Body of pancreas (tissue), 4 donors: Measurements from ENCODE around the gene SORCS2. TPM values are rescaled to one million over a fixed set of nuclear protein-coding genes. Genes with fewer than 3 reads are reported as not detected.

ENCODE experiments used
- ATAC-seq: fragments of 150-250 bp; one replicate; pipeline ENCODE4 v1.9.1; 2016
- DNase-seq, 4 donors: peaks; one replicate each; pipeline ENCODE4 v3.0.0-alpha.2; 2019
- H3K27ac ChIP-seq, 4 donors: fragments of 200-600 bp; sonication (generic); 1 replicate in 3 of 4; 2 replicates in 1 of 4; pipeline versions ENCODE4 v1.5.1 to v1.6.1; 2016 to 2019; ENCODE audit warnings: mild to moderate bottlenecking in 1 of 4, mixed read lengths in 1 of 4, moderate library complexity in 1 of 4
- H3K27me3 ChIP-seq, 2 donors: fragments of 200-600 bp; sonication (generic); one replicate each; pipeline ENCODE4 v1.6.0; 2016; ENCODE audit warnings: mild to moderate bottlenecking in 1 of 2
- H3K36me3 ChIP-seq, 2 donors: fragments of 200-600 bp; sonication (generic); replicated peaks in 1 of 2; 2 replicates each; pipeline ENCODE4 v1.5.1; 2016; ENCODE audit warnings: low read depth in 2 of 2; ENCODE audit not compliant: insufficient read depth in 1 of 2
- H3K4me1 ChIP-seq: fragments of 200-600 bp; sonication (generic); one replicate; pipeline ENCODE4 v1.6.0; 2016
- H3K4me3 ChIP-seq, 2 donors: fragments of 200-600 bp; sonication (generic); 1 replicate in 1 of 2; 2 replicates in 1 of 2; pipeline ENCODE4 v1.5.1; 2016 to 2019
- H3K9me3 ChIP-seq, 3 donors: fragments of 200-600 bp; sonication (generic); 1 replicate in 2 of 3; 2 replicates in 1 of 3; pipeline ENCODE4 v1.5.1; 2016
- POLR2A ChIP-seq, 3 donors: fragments of 450-650 bp; IDR thresholded peaks; one replicate each; pipeline ENCODE4 v1.6.1; 2016; ENCODE audit warnings: antibody characterized with exemption in 3 of 3, mild to moderate bottlenecking in 2 of 3
- WGBS, 2 donors: methylation state at CpG; one replicate each; pipeline ENCODE4 v1.1.5; 2017; 5-methylcytosine and 5-hydroxymethylcytosine counted together
- intact Hi-C: fragments of 100-400 bp; cut with DNase I; formaldehyde crosslinking; loops from one replicate; pipeline ENCODE4 v1.15.1; 2023
- total RNA-seq, 2 donors: library from RNA; depleted of rRNA; stranded (reverse); fragments of >200 nt; gene quantifications; one replicate each; pipeline ENCODE4 v1.1.0, GENCODE V29; 2016
- TF ChIP-seq, protein P1 (sequence below), 7 experiments: fragments of 450-650 bp in 4 of 7; fragments of 200-600 bp in 3 of 7; sonication (generic) in 3 of 7; IDR thresholded peaks; one replicate each; pipeline ENCODE4 v1.5.1; 2016 to 2019; ENCODE audit warnings: antibody characterized with exemption in 7 of 7

SORCS2 gene
- total RNA-seq, 2 donors from 2014 or later, result 0.26 to 0.33 TPM

- DNase-seq, result no peak
- Histone ChIP-seq H3K27me3 (no peaks in the 10 kb centered on the region), H3K4me1 (no peaks in the 10 kb centered on the region), H3K4me3 (no peak overlapping the region), H3K36me3 (no peaks in the 10 kb centered on the region), H3K9me3 (no peaks in the 10 kb centered on the region), H3K27ac (no peak overlapping the region)
- WGBS, 2 donors, result 87 to 98% methylated on average over 1 of the region's 1 CpG
- TF ChIP-seq POLR2A (IDR thresholded peaks at IDR 0.05), result no peak
- intact Hi-C loops, result no loop called here
- ATAC-seq, result no peak
These were observed 422.1 kb downstream of the SORCS2 start for GRCh38 chr4:7614350-7614949.

GRCh38 chr4:7616193-7616592 lies 423.9 kb downstream of the SORCS2 start:
- Histone ChIP-seq H3K9me3 (no peaks in the 10 kb centered on the region), H3K4me1 (no peaks in the 10 kb centered on the region), H3K4me3 (no peak overlapping the region), H3K36me3 (no peaks in the 10 kb centered on the region), H3K27me3 (no peaks in the 10 kb centered on the region), H3K27ac (no peak overlapping the region)
- 62 to 85% methylated on average over 3 of the region's 3 CpGs for WGBS, 2 donors
- intact Hi-C loops, result no loop called here
- ATAC-seq (no peak), DNase-seq (no peak)
- no peak for TF ChIP-seq POLR2A (IDR thresholded peaks at IDR 0.05)
- TF ChIP-seq, protein P1, sequence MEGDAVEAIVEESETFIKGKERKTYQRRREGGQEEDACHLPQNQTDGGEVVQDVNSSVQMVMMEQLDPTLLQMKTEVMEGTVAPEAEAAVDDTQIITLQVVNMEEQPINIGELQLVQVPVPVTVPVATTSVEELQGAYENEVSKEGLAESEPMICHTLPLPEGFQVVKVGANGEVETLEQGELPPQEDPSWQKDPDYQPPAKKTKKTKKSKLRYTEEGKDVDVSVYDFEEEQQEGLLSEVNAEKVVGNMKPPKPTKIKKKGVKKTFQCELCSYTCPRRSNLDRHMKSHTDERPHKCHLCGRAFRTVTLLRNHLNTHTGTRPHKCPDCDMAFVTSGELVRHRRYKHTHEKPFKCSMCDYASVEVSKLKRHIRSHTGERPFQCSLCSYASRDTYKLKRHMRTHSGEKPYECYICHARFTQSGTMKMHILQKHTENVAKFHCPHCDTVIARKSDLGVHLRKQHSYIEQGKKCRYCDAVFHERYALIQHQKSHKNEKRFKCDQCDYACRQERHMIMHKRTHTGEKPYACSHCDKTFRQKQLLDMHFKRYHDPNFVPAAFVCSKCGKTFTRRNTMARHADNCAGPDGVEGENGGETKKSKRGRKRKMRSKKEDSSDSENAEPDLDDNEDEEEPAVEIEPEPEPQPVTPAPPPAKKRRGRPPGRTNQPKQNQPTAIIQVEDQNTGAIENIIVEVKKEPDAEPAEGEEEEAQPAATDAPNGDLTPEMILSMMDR (IDR thresholded peaks at IDR 0.05), result no peak

GRCh38 chr4:7618361-7618760 lies 426.0 kb downstream of the SORCS2 start:
- H3K27me3 ChIP-seq, result no peaks in the 10 kb centered on the region
- intact Hi-C loops, result no loop called here
- H3K4me1 ChIP-seq, result no peaks in the 10 kb centered on the region
- no peaks in the 10 kb centered on the region for H3K9me3 ChIP-seq
- 55 to 59% methylated on average over 9 of the region's 9 CpGs for WGBS, 2 donors
- ATAC-seq (no peak), DNase-seq (no peak)
- H3K27ac ChIP-seq, result no peak overlapping the region
- H3K4me3 ChIP-seq, result no peak overlapping the region
- H3K36me3 ChIP-seq, result no peaks in the 10 kb centered on the region
- no peak for TF ChIP-seq POLR2A (IDR thresholded peaks at IDR 0.05)
- TF ChIP-seq, protein P1 (IDR thresholded peaks at IDR 0.05), result no peak

DNA sequence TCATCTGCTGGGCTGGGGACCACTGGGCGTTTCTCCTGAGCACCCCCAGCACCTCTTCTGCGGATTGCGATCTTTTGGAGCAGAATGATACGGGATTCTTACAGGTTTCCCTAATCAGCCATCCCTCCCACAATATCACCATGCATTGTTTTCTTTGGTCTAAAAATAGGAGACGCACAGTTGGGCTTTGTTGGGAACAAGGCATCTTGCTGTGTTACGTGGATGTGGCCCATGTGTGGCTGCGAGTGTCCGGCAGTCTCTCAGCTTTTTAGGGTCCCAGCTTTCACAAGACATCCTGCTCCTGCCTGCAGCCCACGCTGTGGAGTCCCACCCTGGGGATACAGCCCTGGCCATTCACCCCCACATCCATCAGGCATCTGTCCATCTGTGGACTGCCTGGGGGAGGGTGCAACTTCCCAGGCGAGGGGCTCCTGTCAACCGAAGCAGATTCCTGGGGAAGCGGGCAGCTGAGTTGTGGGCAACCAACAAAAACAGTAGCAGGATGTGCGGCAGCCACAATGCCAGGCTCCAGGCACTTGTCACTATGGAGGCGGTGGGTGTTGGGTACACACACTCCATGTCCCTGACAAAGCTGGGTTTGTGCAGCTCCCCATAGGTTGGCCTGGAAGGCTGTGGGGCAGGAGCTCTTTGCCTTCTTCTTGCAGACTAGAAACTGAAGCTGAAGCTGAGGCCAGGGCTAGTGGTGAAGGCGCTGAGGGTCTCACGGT lies 427.9 kb downstream of the SORCS2 start:
- Histone ChIP-seq H3K27ac (no peak overlapping the region), H3K4me3 (no peak overlapping the region), H3K27me3 (no peaks in the 10 kb centered on the region), H3K9me3 (no peaks in the 10 kb centered on the region), H3K4me1 (no peaks in the 10 kb centered on the region), H3K36me3 (no peaks in the 10 kb centered on the region)
- DNase-seq (no peak), ATAC-seq (no peak)
- intact Hi-C loops, result no loop called here
- TF ChIP-seq POLR2A (IDR thresholded peaks at IDR 0.05), result no peak
- TF ChIP-seq, protein P1 (IDR thresholded peaks at IDR 0.05), result no peak
- 47 to 60% methylated on average over 16 of the region's 16 CpGs for WGBS, 2 donors

- Histone ChIP-seq H3K27ac (no peak overlapping the region), H3K9me3 (no peaks in the 10 kb centered on the region), H3K4me1 (no peaks in the 10 kb centered on the region), H3K27me3 (no peaks in the 10 kb centered on the region), H3K36me3 (no peaks in the 10 kb centered on the region), H3K4me3 (no peak overlapping the region)
- 47 to 61% methylated on average over 6 to 10 of the region's 10 CpGs for WGBS, 2 donors
- no peak for ATAC-seq
- intact Hi-C loops, result no loop called here
- TF ChIP-seq POLR2A (IDR thresholded peaks at IDR 0.05), result no peak
- TF ChIP-seq, protein P1 (IDR thresholded peaks at IDR 0.05), result no peak
- DNase-seq, result no peak
These were observed 428.5 kb downstream of the SORCS2 start for GRCh38 chr4:7620814-7621176.
